Measurements from ENCODE around the gene TRAK1.
"Not testable (repeated sequence)": the region's sequence is repeated elsewhere in the genome, so short reads cannot be mapped to it uniquely, and the experiment has no call there.

Gene TRAK1

DNA sequence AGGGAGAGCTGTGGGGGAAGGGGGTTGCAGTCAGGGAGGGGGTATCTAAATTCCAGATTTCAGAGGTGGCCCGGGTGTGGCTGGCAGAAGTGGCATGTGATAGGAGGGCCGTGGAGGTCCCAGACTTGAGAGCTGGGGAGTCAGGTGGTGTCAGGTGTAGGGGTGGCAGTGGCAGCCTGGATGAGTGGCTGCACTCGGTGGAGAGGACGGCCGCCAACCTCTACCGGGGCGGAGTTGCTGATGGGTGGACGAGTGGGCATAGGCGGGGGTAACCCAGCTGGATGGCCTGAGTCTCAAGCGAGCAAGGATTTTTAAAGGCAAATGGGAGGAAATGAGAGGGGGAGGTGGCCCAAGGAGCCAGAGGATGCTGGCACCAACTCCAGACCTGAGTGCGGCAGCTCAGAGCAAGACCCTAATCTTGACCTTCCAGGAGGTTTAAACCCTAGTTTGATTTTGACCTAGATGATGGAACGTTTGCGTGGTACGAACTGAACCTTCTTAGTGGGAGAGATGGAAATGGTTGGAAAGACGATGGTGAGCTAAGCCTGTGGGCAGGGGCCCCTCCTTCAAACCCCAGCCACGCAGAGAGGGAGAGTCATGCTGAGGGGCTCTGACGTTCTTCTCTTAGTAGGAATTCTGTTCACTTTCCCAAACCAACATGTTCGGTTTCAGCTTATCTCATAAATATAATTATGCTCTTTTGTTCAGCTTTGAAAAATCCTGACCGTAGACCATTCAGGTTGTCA, 8.0 kb downstream of the TRAK1 start:
- TF ChIP-seq POLR2A (IDR thresholded peaks at IDR 0.05; ENCODE audit: low read depth, low read length) = no peak
- no peak for DNase-seq (ENCODE audit: insufficient read length, low spot score)
- FAIRE-seq = no peak

DNA sequence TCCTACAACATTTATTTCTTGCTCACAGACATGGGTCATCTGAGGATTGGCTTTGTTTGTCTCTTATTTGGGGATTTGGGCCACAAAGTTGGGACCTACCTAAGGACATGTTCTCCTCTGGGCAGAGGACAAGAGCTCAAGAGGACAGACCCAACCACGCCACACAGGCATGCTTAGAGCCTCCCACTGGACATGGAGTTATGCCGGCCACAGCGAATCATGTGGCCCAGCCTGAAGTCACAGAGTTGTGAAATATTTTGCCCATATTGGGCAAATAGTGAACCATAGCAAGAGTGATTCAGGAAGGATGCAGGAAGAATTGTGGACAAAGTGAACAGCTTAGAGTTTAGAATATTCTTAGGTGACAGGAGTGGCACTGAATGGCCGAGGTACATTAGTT, 9.9 kb downstream of the TRAK1 start:
- FAIRE-seq (no peak), DNase-seq (ENCODE audit: insufficient read length, low spot score) (no peak)
- TF ChIP-seq POLR2A (IDR thresholded peaks at IDR 0.05; ENCODE audit: low read depth, low read length) = no peak

DNA sequence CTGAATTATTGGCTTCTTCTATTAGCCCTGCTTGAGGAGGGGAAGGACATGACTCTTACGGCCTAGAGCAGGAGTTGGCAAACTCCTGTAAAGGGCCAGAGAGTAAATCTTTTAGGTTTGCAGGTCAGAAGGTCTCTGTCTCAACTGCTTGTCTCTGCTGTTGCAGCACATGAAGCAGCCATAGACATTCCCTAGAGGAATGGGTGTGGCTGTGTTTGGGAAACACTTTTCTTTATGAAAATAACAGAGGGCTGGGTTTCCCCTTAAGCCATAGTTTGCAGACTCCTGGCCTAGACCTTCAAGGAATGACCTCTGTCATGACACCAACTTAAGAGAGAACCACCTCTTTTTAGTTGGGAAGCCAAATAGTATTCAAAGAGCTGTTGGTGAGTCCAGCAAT, 10.3 kb downstream of the TRAK1 start:
- DNase-seq (ENCODE audit: insufficient read length, low spot score) (no peak), FAIRE-seq (no peak)
- TF ChIP-seq POLR2A (IDR thresholded peaks at IDR 0.05; ENCODE audit: low read depth, low read length) = no peak

DNA sequence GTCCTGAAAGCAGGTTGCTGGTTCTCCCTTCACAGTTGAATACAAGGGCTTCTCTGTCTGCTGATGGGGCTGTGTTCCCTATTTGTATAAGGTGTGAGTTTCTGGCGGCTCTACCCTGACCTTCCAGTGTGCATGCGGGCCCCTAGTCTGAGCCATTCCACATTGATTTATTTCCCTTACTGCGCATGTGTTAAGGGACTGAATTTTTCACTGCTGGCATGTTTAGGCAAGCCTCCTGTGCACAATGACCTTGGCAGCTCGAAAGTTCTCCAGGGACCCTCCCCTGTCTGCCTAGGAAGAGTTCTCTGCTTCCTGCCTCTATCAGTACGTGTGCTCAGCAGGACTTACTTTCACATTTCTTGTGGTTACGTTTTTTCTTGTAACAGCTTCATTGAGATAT, 11.4 kb downstream of the TRAK1 start:
- no peak for FAIRE-seq
- no peak for TF ChIP-seq POLR2A (IDR thresholded peaks at IDR 0.05; ENCODE audit: low read depth, low read length)
- no peak for DNase-seq (ENCODE audit: insufficient read length, low spot score)

DNA sequence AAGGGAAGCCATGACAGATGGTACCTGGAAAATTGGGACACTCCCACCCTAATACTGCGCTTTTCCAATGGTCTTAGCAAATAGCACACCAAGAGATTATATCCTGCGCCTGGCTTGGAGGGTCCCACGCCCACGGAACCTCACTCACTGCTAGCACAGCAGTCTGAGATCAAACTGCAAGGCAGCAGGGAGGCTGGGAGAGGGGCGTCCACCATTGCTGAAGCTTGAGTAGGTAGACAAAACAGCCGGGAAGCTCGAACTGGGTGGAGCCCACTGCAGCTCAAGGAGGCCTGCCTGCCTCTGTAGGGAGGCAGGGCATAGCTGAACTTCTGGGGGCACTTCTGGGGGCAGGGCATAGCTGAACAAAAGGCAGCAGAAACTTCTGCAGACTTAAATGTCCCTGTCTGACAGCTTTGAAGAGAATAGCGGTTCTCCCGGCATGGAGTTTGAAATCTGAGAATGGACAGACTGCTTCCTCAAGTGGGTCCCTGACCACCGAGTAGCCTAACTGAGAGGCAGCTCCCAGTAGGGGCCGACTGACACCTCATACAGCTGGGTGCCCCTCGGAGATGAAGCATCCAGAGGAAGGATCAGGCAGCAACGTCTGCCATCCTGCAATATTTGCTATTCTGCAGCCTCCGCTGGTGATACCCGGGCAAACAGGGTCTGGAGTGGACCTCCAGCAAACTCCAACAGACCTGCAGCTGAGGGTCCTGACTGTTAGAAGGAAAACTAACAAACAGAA, 12.9 kb downstream of the TRAK1 start:
- FAIRE-seq; DNase-seq (ENCODE audit: insufficient read length, low spot score): not testable (repeated sequence)

DNA sequence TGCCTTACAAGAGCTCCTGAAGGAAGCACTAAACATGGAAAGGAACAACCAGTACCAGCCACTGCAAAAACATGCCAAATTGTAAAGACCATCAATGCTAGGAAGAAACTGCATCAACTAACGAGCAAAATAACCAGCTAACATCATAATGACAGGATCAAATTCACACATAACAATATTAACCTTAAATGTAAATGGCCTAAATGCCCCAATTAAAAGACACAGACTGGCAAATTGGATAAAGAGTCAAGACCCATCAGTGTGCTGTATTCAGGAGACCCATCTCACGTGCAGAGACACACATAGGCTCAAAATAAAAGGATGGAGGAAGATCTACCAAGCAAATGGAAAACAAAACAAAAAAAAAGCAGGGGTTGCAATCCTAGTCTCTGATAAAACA, 14.8 kb downstream of the TRAK1 start:
- FAIRE-seq; DNase-seq (ENCODE audit: insufficient read length, low spot score): not testable (repeated sequence)

DNA sequence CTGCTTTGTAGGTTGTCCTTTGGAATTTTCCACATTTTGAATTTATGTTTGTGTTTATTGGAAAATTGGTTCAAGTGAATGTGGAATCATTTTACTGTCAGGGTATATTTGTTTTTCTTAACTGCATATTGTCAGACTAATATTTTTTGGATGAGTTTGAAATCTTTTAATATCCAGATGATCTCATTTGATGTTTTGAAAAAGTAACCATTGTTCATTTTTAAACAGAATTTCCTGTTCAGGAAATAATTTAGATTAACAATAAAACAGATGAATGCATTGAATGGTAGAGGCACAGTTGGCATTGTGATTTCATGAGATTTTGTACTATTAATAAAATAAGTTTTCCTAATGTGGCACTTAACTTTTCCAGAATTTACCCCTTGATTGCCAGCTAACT, 15.5 kb downstream of the TRAK1 start:
- TF ChIP-seq POLR2A (IDR thresholded peaks at IDR 0.05; ENCODE audit: low read depth, low read length) = no peak
- no peak for FAIRE-seq
- DNase-seq (ENCODE audit: insufficient read length, low spot score) = no peak

DNA sequence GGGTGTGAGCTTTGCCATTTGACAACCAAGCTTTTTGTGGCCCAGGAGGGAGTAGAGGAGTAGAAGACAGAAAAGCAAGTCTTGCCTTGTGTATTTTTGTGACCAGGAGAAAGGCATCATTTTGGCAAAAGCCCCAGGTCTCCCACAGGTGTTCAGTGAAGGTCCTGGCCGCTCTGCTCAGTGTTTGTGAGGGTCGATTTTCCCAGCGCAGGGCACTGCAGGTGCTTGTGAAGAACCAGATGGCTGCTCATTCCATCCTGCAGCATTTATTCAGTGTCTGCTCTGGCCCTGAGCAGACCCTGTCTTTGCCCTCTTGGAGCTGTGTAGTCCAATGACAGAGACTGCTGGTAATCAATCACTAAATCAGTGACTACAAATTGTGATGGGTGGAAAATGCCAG, 19.5 kb downstream of the TRAK1 start:
- TF ChIP-seq POLR2A (IDR thresholded peaks at IDR 0.05; ENCODE audit: low read depth, low read length) = no peak
- DNase-seq (ENCODE audit: insufficient read length, low spot score) (no peak), FAIRE-seq (no peak)

DNA sequence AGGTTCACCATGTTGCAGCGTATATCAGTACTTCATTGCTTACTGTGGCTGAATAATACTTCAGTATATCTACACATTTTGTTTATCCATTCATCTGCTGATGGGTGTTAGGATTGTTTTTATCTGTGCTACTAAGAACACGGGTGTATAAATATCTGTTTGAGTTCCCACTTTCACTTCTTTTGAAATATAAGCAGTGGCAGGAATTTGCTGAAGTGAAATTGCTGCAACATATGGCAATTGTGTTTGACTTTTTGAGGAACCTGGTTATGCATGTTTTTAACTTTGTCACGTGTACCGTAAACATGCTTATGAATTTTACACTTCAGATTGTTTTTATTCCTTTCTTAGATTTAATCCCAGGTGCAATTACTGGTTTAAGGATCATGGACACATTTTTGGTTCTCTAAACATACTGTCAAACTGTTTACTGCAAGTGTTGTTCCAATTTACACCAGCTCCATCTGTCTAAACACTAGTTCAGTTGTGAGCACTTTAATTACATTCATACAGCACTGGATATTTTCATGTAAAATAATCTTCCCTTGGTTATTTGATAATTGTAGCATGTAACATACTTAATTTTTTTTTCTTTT, 23.1 kb downstream of the TRAK1 start:
- DNase-seq (ENCODE audit: insufficient read length, low spot score) (no peak), FAIRE-seq (no peak)
- TF ChIP-seq POLR2A (IDR thresholded peaks at IDR 0.05; ENCODE audit: low read depth, low read length) = no peak

DNA sequence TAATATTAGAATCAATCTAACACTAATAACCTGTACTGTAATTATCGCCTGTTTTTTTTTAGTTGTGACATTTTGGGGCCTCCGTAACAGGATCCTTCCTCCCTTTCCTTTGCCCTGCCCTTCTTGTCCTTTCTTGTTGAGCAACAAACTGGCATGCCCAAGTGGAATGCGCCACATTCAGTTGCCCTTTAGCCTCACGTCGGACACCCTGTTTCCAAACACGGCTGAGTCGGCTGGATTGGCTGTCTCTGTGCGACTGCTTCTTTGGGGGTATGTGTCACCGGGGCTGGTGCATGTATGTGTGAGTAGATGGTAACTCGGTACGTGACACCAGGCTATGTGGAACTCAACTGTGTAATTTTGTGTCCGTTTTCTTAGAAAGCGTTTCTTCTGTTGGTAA, 24.1 kb downstream of the TRAK1 start:
- FAIRE-seq (no peak), DNase-seq (ENCODE audit: insufficient read length, low spot score) (no peak)
- no peak for TF ChIP-seq POLR2A (IDR thresholded peaks at IDR 0.05; ENCODE audit: low read depth, low read length)

DNA sequence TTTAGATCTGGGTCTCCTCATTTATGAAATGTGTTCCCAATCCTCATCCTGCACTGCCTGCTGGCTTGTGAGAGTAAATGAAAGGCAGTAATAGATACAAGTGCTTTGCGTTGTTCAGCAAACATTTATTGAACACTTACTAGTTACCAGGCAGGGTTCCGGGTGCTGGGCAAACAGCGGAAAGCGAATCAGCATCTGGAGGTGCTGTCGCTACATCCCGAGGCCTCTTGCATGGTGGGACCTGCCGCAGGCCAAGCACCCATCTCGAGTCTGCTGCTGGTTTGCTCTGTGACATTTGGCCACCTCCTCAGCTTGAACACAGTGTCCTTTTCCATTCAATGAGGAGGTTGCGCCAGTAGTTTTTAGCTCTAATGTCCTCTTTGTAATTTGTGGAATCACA, 24.8 kb downstream of the TRAK1 start:
- FAIRE-seq (no peak), DNase-seq (ENCODE audit: insufficient read length, low spot score) (no peak)
- no peak for TF ChIP-seq POLR2A (IDR thresholded peaks at IDR 0.05; ENCODE audit: low read depth, low read length)

DNA sequence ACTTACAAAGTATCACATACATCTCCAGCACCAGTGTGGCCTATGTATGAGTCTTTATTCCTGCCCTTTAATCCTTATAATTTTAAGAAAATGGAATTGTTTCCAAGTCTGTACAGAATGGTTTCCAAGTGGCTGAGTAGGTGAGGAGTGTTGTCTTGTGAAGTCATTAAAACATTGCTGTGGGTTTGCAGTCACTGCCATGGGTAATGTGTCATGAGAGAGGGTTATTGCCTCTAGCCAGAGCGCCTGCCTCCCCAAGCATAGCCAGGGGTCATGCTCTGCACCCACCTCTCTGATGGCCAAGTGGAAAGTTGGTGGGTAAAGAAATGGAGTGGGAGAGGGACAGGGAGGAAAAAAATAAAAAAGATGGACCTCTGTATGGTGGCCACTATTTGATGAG, 25.3 kb downstream of the TRAK1 start:
- DNase-seq (ENCODE audit: insufficient read length, low spot score) (no peak), FAIRE-seq (no peak)
- no peak for TF ChIP-seq POLR2A (IDR thresholded peaks at IDR 0.05; ENCODE audit: low read depth, low read length)

DNA sequence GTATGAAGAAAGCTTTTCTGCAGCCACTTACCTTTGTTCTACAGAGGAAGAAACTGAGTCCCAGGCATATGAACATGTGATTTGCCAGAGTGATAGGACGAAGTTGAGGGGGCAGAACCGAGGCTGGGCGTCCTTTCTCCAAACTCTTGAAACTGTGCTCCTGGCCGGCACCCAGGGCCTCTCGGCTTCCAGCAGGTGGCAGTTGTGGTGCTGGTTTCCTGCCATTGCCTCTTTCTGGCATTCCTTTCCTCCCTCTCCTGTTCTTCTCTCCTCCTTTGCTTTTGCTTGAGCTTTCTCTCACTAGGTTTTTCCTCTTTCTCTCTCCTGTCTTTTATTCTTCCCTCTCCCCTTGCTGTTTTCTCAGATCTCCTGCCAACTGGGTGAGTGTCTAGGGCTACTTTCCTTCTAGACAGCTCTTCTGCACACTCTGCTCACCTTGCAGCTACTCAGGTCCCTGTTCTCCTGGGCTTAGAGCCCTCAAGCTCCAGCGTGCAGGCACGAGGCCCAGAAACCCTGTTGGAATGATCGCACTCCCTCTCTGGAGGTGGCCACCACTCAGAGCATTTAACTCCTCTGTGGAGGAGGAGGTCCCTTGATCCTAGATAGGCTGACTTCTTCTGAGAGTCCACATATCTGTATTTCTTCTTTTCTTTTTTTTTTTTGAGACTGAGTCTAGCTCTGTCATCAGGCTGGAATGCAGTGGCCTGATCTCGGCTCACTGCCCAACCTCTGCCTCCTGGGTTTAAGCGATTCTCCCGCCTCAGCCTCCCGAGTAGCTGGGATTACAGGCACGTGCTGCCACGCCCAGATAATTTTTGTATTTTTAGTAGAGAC, 26.2 kb downstream of the TRAK1 start:
- FAIRE-seq (peak; percentile 27), DNase-seq (ENCODE audit: insufficient read length, low spot score) (peak; percentile 45)
- no peak for TF ChIP-seq POLR2A (IDR thresholded peaks at IDR 0.05; ENCODE audit: low read depth, low read length)

DNA sequence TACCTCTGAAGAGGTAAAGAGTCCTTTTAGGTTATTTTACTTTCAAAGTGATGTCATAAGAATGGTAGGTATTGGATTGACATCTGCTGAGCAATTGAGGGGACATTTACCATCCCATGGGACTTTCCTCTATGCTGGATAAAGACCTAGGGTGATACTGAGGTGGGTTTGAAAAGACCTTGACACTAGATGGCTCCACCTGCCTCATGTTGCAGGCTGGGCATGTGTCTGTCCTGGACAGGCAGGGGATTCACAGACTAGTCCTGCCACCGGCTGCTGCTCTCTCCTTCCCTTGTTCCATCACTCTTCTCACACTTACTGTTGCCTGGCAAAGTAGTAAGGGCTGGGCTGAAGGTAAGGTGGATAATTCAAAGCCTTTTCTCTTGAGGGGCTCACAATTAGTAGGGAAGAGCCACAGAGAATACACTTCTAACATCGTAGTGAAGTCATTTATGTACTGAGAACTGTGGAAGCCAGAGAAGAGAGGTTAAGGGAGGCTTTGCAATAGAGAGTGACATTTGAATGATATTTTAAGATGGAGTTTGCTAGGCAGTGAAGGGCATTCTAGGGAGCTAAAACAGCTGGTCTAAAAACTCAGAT, 27.7 kb downstream of the TRAK1 start:
- FAIRE-seq (peak; percentile 68), DNase-seq (ENCODE audit: insufficient read length, low spot score) (no peak)

More for the DNA sequence above, 27.7 kb downstream of the TRAK1 start:
- no peak for TF ChIP-seq POLR2A (IDR thresholded peaks at IDR 0.05; ENCODE audit: low read depth, low read length)
